ENCODE data around the gene TSPAN18.

Gene TSPAN18

GRCh38 chr11:44797051-44797450 lies 70.3 kb downstream of the TSPAN18 start:
- DNase-seq (ENCODE audit: low spot score), result no peak

- DNase-seq (ENCODE audit: low spot score), result no peak
Measured at GRCh38 chr11:44797886-44798606, 71.3 kb downstream of the TSPAN18 start.

- DNase-seq (ENCODE audit: low spot score), result no peak
Measured at GRCh38 chr11:44798607-44798972, 71.8 kb downstream of the TSPAN18 start.

GRCh38 chr11:44799012-44799411 lies 72.2 kb downstream of the TSPAN18 start:
- DNase-seq (ENCODE audit: low spot score), result no peak

- no peak for DNase-seq (ENCODE audit: low spot score)
Measured at GRCh38 chr11:44802347-44802746, 75.6 kb downstream of the TSPAN18 start.

- no peak for DNase-seq (ENCODE audit: low spot score)
Measured at GRCh38 chr11:44803009-44803408, 76.2 kb downstream of the TSPAN18 start.

- no peak for DNase-seq (ENCODE audit: low spot score)
Measured at GRCh38 chr11:44804449-44805437, 78.0 kb downstream of the TSPAN18 start.

- no peak for DNase-seq (ENCODE audit: low spot score)
Measured at GRCh38 chr11:44805596-44805995, 78.8 kb downstream of the TSPAN18 start.

- no peak for DNase-seq (ENCODE audit: low spot score)
Measured at GRCh38 chr11:44808053-44808753, 81.4 kb downstream of the TSPAN18 start.

GRCh38 chr11:44809283-44809682 lies 82.5 kb downstream of the TSPAN18 start:
- no peak for DNase-seq (ENCODE audit: low spot score)

GRCh38 chr11:44811841-44812448 lies 85.2 kb downstream of the TSPAN18 start:
- no peak for DNase-seq (ENCODE audit: low spot score)

- DNase-seq (ENCODE audit: low spot score), result no peak
Measured at GRCh38 chr11:44812971-44813370, 86.2 kb downstream of the TSPAN18 start.

GRCh38 chr11:44813401-44813800 lies 86.6 kb downstream of the TSPAN18 start:
- no peak for DNase-seq (ENCODE audit: low spot score)

- no peak for DNase-seq (ENCODE audit: low spot score)
Measured at GRCh38 chr11:44814881-44815592, 88.3 kb downstream of the TSPAN18 start.

- no peak for DNase-seq (ENCODE audit: low spot score)
Measured at GRCh38 chr11:44815917-44816456, 89.2 kb downstream of the TSPAN18 start.

- no peak for DNase-seq (ENCODE audit: low spot score)
Measured at GRCh38 chr11:44816761-44817160, 90.0 kb downstream of the TSPAN18 start.

- DNase-seq (ENCODE audit: low spot score), result peak; percentile 19
Measured at GRCh38 chr11:44817207-44817949, 90.6 kb downstream of the TSPAN18 start.

GRCh38 chr11:44818110-44818509 lies 91.3 kb downstream of the TSPAN18 start:
- no peak for DNase-seq (ENCODE audit: low spot score)

GRCh38 chr11:44819346-44819745 lies 92.6 kb downstream of the TSPAN18 start:
- DNase-seq (ENCODE audit: low spot score), result no peak

- no peak for DNase-seq (ENCODE audit: low spot score)
Measured at GRCh38 chr11:44822369-44822768, 95.6 kb downstream of the TSPAN18 start.
